ENCODE measurements around the gene FUT7.

DNA sequence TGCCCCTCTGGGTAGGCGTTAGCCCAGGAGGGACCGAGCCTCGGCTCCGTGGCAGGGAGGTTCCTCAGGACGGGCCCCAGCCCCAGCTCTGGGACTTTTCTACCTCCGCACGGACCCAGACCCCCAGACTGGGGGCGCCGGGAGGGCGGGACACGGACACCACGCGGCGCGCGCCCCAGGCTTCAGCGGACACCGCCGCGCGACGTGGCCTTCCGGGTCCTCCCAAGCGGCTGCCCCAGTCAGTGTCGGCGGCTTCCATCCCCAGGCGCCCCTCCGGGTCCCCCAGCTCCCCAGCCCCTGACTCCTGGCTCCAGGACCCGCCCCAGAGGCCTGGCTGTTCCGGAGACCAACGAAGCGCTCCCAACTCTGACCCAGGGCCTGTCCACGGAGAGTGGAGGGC is 46.0 kb downstream of the FUT7 start:
- TF ChIP-seq ZNF33A (CRISPR knock-in tag; IDR thresholded peaks at IDR 0.05; ENCODE audit: borderline replicate concordance) (no peak), CBX5 (CRISPR knock-in tag; IDR thresholded peaks at IDR 0.05; ENCODE audit: borderline replicate concordance) (no peak), POLR2A (IDR thresholded peaks at IDR 0.05; ENCODE audit: insufficient read depth in 1 of 2, low read depth in 2 of 2, low read length in 2 of 2) (no peak), HMG20B (CRISPR knock-in tag; conservative IDR thresholded peaks at IDR 0.05) (no peak)
